K562 (cell line): ENCODE measurements around the gene HEY2. TPM values are rescaled to one million over a fixed set of nuclear protein-coding genes. Genes with fewer than 3 reads are reported as not detected.
A peak's percentile ranks its signal among the peaks of the same experiment; 100 is the strongest.

Experiments used
- BRD4 ChIP-seq: fragments of 200-600 bp; sonication (generic); IDR thresholded peaks from 2 replicates; pipeline ENCODE4 v1.6.1; 2017; ENCODE audit warnings: inconsistent platforms
- CEBPB ChIP-seq: fragments of 450-650 bp; IDR thresholded peaks from 2 replicates; pipeline ENCODE4 v1.6.1; 2016; ENCODE audit warnings: missing genetic modification characterization, missing compliant biosample characterization
- CREM ChIP-seq: IDR thresholded peaks from 2 replicates; pipeline ENCODE4 v1.6.1; 2014; ENCODE audit warnings: antibody characterized with exemption, low read depth
- HDAC8 ChIP-seq: fragments of 450-650 bp; IDR thresholded peaks from 2 replicates; pipeline ENCODE4 v1.6.1; 2016; ENCODE audit warnings: mild to moderate bottlenecking, missing genetic modification characterization, moderate library complexity, missing compliant biosample characterization
- NBN ChIP-seq: fragments of 450-650 bp; IDR thresholded peaks from 2 replicates; pipeline ENCODE4 v1.6.1; 2016; ENCODE audit warnings: low read depth, mild to moderate bottlenecking
- NR2C1 ChIP-seq, 2 experiments: fragments of 450-650 bp; IDR thresholded peaks; 2 replicates each; pipeline ENCODE4 v1.6.1; 2017; ENCODE audit warnings: mild to moderate bottlenecking in 2 of 2, antibody characterized with exemption in 1 of 2, inconsistent platforms in 1 of 2, missing compliant biosample characterization in 1 of 2, missing genetic modification characterization in 1 of 2
- POU5F1 ChIP-seq: fragments of 150-350 bp; IDR thresholded peaks from 2 replicates; pipeline ENCODE4 v1.6.1; 2014; ENCODE audit warnings: borderline replicate concordance, low read length, low read depth, mild to moderate bottlenecking; ENCODE audit not compliant: partially characterized antibody
- RBFOX2 ChIP-seq: fragments of 200-400 bp; formaldehyde crosslinking; IDR thresholded peaks from 2 replicates; pipeline ENCODE4 v1.6.1; 2017; ENCODE audit warnings: low read depth, mild to moderate bottlenecking, low read length, moderate library complexity
- RCOR1 ChIP-seq, 2 experiments: IDR thresholded peaks; 2 replicates each; pipeline ENCODE4 v1.6.1; 2012; ENCODE audit warnings: low read depth in 2 of 2, low read length in 2 of 2, borderline replicate concordance in 1 of 2, improper control_type of control experiment in 1 of 2
- SMARCA5 ChIP-seq: fragments of 450-650 bp; IDR thresholded peaks from 2 replicates; pipeline ENCODE4 v1.6.1; 2016
- TBL1XR1 ChIP-seq, 2 experiments: IDR thresholded peaks; 2 replicates each; pipeline ENCODE4 v1.6.1; 2012; ENCODE audit warnings: improper control_type of control experiment in 2 of 2, low read length in 2 of 2, mild to moderate bottlenecking in 1 of 2
- ZFP1 ChIP-seq: fragments of 450-650 bp; formaldehyde crosslinking; IDR thresholded peaks from 2 replicates; pipeline ENCODE4 v1.4.0; 2020; ENCODE audit warnings: mild to moderate bottlenecking, mixed read lengths
- ZNF12 ChIP-seq: sonication (generic); formaldehyde crosslinking; IDR thresholded peaks from 2 replicates; pipeline ENCODE4 v1.4.0; 2020; ENCODE audit warnings: mild to moderate bottlenecking, missing genetic modification reagents
- ZNF124 ChIP-seq: sonication (generic); formaldehyde crosslinking; IDR thresholded peaks from 2 replicates; pipeline ENCODE4 v1.8.1; 2022; ENCODE audit warnings: missing genetic modification reagents
- ZNF232 ChIP-seq: sonication (generic); formaldehyde crosslinking; IDR thresholded peaks from 2 replicates; pipeline ENCODE4 v1.8.0; 2022; ENCODE audit warnings: mild to moderate bottlenecking, missing genetic modification reagents
- ZNF282 ChIP-seq: sonication (generic); formaldehyde crosslinking; IDR thresholded peaks from 2 replicates; pipeline ENCODE4 v1.8.1; 2023; ENCODE audit warnings: missing genetic modification reagents
- ZNF584 ChIP-seq: fragments of 200-800 bp; sonication (Bioruptor generic); IDR thresholded peaks from 2 replicates; pipeline ENCODE4 v1.6.1; 2016; ENCODE audit warnings: low read depth, mild to moderate bottlenecking, missing genetic modification characterization, missing compliant biosample characterization
- polyA plus RNA-seq, 8 experiments: library from polyadenylated mRNA; depleted of rRNA in 4 of 8; stranded (reverse) in 5 of 8; unstranded in 3 of 8; fragments of >200 nt; fragmentation: Nextera tagmentation in 2 of 8; fragmentation: Illumina TruSeq in 1 of 8; extraction: Ambion mirVana in 2 of 8; extraction: Trizol in 1 of 8; gene quantifications; 2 replicates each; pipeline versions ENCODE4 v1.2.1 to v1.2.3, GENCODE V29; 2011 to 2014; ENCODE audit warnings: inconsistent platforms in 1 of 8, missing spikeins in 1 of 8
- total RNA-seq, 7 experiments: library from RNA; depleted of rRNA in 6 of 7; stranded (reverse); fragments of >200 nt in 6 of 7; fragmentation: Illumina TruSeq in 2 of 7; extraction: Trizol in 2 of 7; gene quantifications; 2 replicates each; pipeline versions ENCODE4 v1.2.1 to v1.2.3, GENCODE V29; 2011 to 2021; ENCODE audit warnings: low replicate concordance in 1 of 7
- TF ChIP-seq, protein P1 (sequence below): fragments of 450-650 bp; IDR thresholded peaks from 2 replicates; pipeline ENCODE4 v1.6.1; 2016; ENCODE audit warnings: antibody characterized with exemption
- TF ChIP-seq, protein P2 (sequence below): fragments of 450-650 bp; IDR thresholded peaks from 2 replicates; pipeline ENCODE4 v1.6.1; 2016; ENCODE audit warnings: borderline replicate concordance
- TF ChIP-seq, protein P3 (sequence below): sonication (generic); formaldehyde crosslinking; IDR thresholded peaks from 2 replicates; pipeline ENCODE4 v1.8.1; 2023; ENCODE audit warnings: missing genetic modification reagents, mild to moderate bottlenecking, borderline replicate concordance

The HEY2 gene
- total and polyA plus RNA-seq, 9 of the 15 experiments (the other 6 are each of a cell fraction or from before 2014, with no cell fraction given), result 0.03 to 0.07 (median 0.06) TPM; not detected in 5

DNA sequence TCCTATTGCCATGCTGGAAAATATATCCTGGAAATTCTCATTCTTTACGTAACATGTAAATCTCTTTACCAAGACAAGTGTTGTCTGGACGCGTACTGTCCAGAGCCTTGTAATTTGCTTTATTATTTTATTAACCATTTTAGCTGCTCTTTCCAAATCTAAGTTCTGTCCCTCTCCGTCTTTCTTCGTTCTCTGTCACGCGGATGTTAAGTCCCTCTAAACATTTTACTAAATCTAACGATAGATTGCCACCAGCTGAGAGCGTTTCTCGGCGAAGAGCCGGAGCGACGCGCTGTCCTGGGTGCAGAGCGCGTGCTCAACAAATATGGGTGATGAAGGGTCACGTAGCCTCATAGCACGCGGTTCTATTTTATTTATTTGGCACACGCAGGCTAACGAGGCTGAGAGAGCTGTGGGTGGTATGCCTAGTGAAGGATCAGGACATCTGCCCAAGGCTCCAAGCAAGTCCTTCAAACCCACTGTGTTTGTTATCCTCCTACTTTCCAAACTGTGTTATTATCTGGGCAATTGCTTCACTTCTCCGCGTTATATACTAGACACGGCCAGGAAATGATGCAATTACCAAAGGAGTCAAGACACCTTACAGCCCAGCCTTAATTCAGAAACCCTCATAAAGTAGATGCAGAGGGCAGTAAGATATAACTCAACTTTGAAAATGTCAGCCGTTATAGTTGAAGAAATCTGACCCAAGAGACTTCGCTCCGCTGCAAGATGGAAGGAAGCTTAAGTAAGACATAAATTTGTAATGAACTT lies 31.3 kb downstream of the HEY2 start (continued):
- TF ChIP-seq, protein P1, sequence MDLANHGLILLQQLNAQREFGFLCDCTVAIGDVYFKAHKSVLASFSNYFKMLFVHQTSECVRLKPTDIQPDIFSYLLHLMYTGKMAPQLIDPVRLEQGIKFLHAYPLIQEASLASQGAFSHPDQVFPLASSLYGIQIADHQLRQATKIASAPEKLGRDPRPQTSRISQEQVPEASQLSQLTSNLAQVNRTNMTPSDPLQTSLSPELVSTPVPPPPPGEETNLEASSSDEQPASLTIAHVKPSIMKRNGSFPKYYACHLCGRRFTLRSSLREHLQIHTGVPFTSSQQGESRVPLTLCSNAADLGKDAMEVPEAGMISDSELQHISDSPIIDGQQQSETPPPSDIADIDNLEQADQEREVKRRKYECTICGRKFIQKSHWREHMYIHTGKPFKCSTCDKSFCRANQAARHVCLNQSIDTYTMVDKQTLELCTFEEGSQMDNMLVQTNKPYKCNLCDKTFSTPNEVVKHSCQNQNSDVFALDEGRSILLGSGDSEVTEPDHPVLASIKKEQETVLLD, result no peak
- TF ChIP-seq, protein P2, sequence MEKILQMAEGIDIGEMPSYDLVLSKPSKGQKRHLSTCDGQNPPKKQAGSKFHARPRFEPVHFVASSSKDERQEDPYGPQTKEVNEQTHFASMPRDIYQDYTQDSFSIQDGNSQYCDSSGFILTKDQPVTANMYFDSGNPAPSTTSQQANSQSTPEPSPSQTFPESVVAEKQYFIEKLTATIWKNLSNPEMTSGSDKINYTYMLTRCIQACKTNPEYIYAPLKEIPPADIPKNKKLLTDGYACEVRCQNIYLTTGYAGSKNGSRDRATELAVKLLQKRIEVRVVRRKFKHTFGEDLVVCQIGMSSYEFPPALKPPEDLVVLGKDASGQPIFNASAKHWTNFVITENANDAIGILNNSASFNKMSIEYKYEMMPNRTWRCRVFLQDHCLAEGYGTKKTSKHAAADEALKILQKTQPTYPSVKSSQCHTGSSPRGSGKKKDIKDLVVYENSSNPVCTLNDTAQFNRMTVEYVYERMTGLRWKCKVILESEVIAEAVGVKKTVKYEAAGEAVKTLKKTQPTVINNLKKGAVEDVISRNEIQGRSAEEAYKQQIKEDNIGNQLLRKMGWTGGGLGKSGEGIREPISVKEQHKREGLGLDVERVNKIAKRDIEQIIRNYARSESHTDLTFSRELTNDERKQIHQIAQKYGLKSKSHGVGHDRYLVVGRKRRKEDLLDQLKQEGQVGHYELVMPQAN, result peak; percentile 54; the same call in 1 of the 2 replicates
- TF ChIP-seq TBL1XR1 (IDR thresholded peaks at IDR 0.05; ENCODE audit: low read length in 2 of 2), result no peak; a peak in 1 of 4 replicates
- TF ChIP-seq ZFP1 (CRISPR knock-in tag), result no peak
- TF ChIP-seq, protein P3, sequence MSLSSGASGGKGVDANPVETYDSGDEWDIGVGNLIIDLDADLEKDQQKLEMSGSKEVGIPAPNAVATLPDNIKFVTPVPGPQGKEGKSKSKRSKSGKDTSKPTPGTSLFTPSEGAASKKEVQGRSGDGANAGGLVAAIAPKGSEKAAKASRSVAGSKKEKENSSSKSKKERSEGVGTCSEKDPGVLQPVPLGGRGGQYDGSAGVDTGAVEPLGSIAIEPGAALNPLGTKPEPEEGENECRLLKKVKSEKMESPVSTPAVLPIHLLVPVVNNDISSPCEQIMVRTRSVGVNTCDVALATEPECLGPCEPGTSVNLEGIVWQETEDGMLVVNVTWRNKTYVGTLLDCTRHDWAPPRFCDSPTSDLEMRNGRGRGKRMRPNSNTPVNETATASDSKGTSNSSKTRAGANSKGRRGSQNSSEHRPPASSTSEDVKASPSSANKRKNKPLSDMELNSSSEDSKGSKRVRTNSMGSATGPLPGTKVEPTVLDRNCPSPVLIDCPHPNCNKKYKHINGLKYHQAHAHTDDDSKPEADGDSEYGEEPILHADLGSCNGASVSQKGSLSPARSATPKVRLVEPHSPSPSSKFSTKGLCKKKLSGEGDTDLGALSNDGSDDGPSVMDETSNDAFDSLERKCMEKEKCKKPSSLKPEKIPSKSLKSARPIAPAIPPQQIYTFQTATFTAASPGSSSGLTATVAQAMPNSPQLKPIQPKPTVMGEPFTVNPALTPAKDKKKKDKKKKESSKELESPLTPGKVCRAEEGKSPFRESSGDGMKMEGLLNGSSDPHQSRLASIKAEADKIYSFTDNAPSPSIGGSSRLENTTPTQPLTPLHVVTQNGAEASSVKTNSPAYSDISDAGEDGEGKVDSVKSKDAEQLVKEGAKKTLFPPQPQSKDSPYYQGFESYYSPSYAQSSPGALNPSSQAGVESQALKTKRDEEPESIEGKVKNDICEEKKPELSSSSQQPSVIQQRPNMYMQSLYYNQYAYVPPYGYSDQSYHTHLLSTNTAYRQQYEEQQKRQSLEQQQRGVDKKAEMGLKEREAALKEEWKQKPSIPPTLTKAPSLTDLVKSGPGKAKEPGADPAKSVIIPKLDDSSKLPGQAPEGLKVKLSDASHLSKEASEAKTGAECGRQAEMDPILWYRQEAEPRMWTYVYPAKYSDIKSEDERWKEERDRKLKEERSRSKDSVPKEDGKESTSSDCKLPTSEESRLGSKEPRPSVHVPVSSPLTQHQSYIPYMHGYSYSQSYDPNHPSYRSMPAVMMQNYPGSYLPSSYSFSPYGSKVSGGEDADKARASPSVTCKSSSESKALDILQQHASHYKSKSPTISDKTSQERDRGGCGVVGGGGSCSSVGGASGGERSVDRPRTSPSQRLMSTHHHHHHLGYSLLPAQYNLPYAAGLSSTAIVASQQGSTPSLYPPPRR (CRISPR knock-in tag), result peak; percentile 89
- TF ChIP-seq ZNF12, result no peak
- TF ChIP-seq BRD4, result peak; percentile 83; the same call in 1 of the 2 replicates
- TF ChIP-seq ZNF584 (CRISPR knock-in tag), result peak; percentile 72; the same call in 1 of the 2 replicates
- no peak for TF ChIP-seq POU5F1
- TF ChIP-seq RCOR1 (IDR thresholded peaks at IDR 0.05; ENCODE audit: borderline replicate concordance in 1 of 2, low read depth in 2 of 2, low read length in 2 of 2), result no peak
- TF ChIP-seq RBFOX2, result peak; percentile 66
- TF ChIP-seq ZNF124 (CRISPR knock-in tag), result no peak
- TF ChIP-seq SMARCA5, result no peak
- TF ChIP-seq NBN, result peak; percentile 81; the same call in 1 of the 2 replicates
- peak; percentile 36 for TF ChIP-seq NR2C1 (IDR thresholded peaks at IDR 0.05)
- peak; percentile 43; the same call in 1 of the 2 replicates for TF ChIP-seq NR2C1 (tag; IDR thresholded peaks at IDR 0.05)
- TF ChIP-seq ZNF282, result no peak
- TF ChIP-seq HDAC8, result 0 out of 2 replicates have a peak, but pooled peaks have one; percentile 28
- TF ChIP-seq ZNF232 (CRISPR knock-in tag), result 0 out of 2 replicates have a peak, but pooled peaks have one; percentile 62
- peak; percentile 99 for TF ChIP-seq CEBPB
- TF ChIP-seq CREM, result peak; percentile 59
